ENCODE measurements around the gene STOML1. TPM values are rescaled to one million over a fixed set of nuclear protein-coding genes. Genes with fewer than 3 reads are reported as not detected.

The STOML1 gene
- total and polyA plus RNA-seq, 7 experiments from 2014 or later, result 7.5 to 21.3 (median 14.0) TPM

GRCh38 chr15:73959012-73959581 lies 33.0 kb downstream of the STOML1 start:
- ChIA-PET CTCF (interaction anchor here (1.0 to 3.3 kb wide), 8 partner anchors 9 to 49 kb away, joined by 3 to 24 read pairs (median 4); partner anchors contain the start of gene PML), POLR2A (interaction anchor here (0.6 to 1.4 kb wide), 6 partner anchors 8 to 599 kb away, joined by 3 to 6 read pairs (median 4); no protein-coding TSS in a partner anchor)
- H3K4me1 Mint-ChIP-seq, result peaks cover 15 to 42% (median 37%) of the 10 kb centered on the region in 7 donors
- H3K27me3 Mint-ChIP-seq, result peaks cover 0 to 4% (median 0%) of the 10 kb centered on the region in 5 donors
- Histone ChIP-seq H3K4me1 (ENCODE audit: control insufficient read depth in 2 of 2, insufficient read depth in 2 of 2, low read length in 2 of 2) (peaks cover 12% of the 10 kb centered on the region in 2 donors), H3K9me3 (ENCODE audit: control insufficient read depth in 2 of 3, low read length in 3 of 3) (no peaks in the 10 kb centered on the region), H3K27me3 (ENCODE audit: control insufficient read depth in 2 of 2, insufficient read depth in 2 of 2, low read length in 2 of 2) (no peaks in the 10 kb centered on the region), H3K36me3 (ENCODE audit: control insufficient read depth in 2 of 3, insufficient read depth in 3 of 3, low read length in 3 of 3) (no peaks in the 10 kb centered on the region), H3K4me3 (ENCODE audit: low read length) (no peak overlapping the region), H3K27ac (ENCODE audit: low read depth, low read length) (peak overlapping the region; percentile 14)
- intact Hi-C loops (cut with micrococcal nuclease), result loop anchor here (1.0 kb wide), 1 partner anchor 8 kb away; no protein-coding TSS in a partner anchor
- H3K4me3 Mint-ChIP-seq, result peak overlapping the region; percentile 58 to 76 (median 67)
- DNase-seq, result peak in 7 of 9 donors; percentile 36 to 74 (median 67)
- H3K9me3 Mint-ChIP-seq, result no peaks in the 10 kb centered on the region
- peak; percentile 91 for ATAC-seq
- peak overlapping the region; percentile 78 to 97 (median 88) for H3K27ac Mint-ChIP-seq
- H3K36me3 Mint-ChIP-seq, result no peaks in the 10 kb centered on the region

GRCh38 chr15:73957785-73958184 lies 34.3 kb downstream of the STOML1 start:
- CTCF ChIA-PET, result interaction anchor here (1.7 to 2.0 kb wide), 2 partner anchors 17 to 21 kb away, joined by 4 read pairs; no protein-coding TSS in a partner anchor
- Mint-ChIP-seq H3K9me3 (no peaks in the 10 kb centered on the region), H3K4me1 (peaks cover 15 to 42% (median 37%) of the 10 kb centered on the region in 7 donors), H3K27ac (peak overlapping the region in 8 of 9 donors; percentile 64 to 97 (median 78)), H3K36me3 (no peaks in the 10 kb centered on the region), H3K4me3 (peak overlapping the region in 2 of 10 donors; percentile 20 to 58), H3K27me3 (no peaks in the 10 kb centered on the region)
- ATAC-seq (no peak), DNase-seq (no peak)
- Histone ChIP-seq H3K4me1 (ENCODE audit: control insufficient read depth in 2 of 2, insufficient read depth in 2 of 2, low read length in 2 of 2) (peaks cover 12% of the 10 kb centered on the region in 2 donors), H3K27me3 (ENCODE audit: control insufficient read depth in 2 of 2, insufficient read depth in 2 of 2, low read length in 2 of 2) (no peaks in the 10 kb centered on the region), H3K4me3 (ENCODE audit: low read length) (no peak overlapping the region), H3K9me3 (ENCODE audit: control insufficient read depth in 2 of 3, low read length in 3 of 3) (no peaks in the 10 kb centered on the region), H3K27ac (ENCODE audit: low read depth, low read length) (no peak overlapping the region), H3K36me3 (ENCODE audit: control insufficient read depth in 2 of 3, insufficient read depth in 3 of 3, low read length in 3 of 3) (no peaks in the 10 kb centered on the region)
- intact Hi-C loops (cut with micrococcal nuclease), result no loop called here
- POLR2A ChIA-PET, result interaction anchor here (0.8 to 1.0 kb wide), 2 partner anchors 16 to 23 kb away, joined by 3 read pairs; no protein-coding TSS in a partner anchor

- POLR2A ChIA-PET, result interaction anchor here (0.8 to 1.1 kb wide), 2 partner anchors 10 to 24 kb away, joined by 3 read pairs; no protein-coding TSS in a partner anchor
Observed at GRCh38 chr15:73957276-73957675, 34.8 kb downstream of the STOML1 start.

GRCh38 chr15:73956743-73957135 lies 35.4 kb downstream of the STOML1 start:
- intact Hi-C loops (cut with micrococcal nuclease), result no loop called here
- H3K36me3 Mint-ChIP-seq, result no peaks in the 10 kb centered on the region
- ATAC-seq (peak; percentile 33), DNase-seq (no peak)
- H3K27ac ChIP-seq (ENCODE audit: low read depth, low read length), result no peak overlapping the region
- H3K27ac Mint-ChIP-seq, result peak overlapping the region in 5 of 9 donors; percentile 14 to 89 (median 66)
- no peaks in the 10 kb centered on the region for H3K27me3 ChIP-seq (ENCODE audit: control insufficient read depth in 2 of 2, insufficient read depth in 2 of 2, low read length in 2 of 2)
- peaks cover 12% of the 10 kb centered on the region in 2 donors for H3K4me1 ChIP-seq (ENCODE audit: control insufficient read depth in 2 of 2, insufficient read depth in 2 of 2, low read length in 2 of 2)
- ChIA-PET CTCF (interaction anchor here (1.3 to 2.0 kb wide), 3 partner anchors 8 to 18 kb away, joined by 3 to 8 read pairs (median 4); no protein-coding TSS in a partner anchor), POLR2A (interaction anchor here (1.1 kb wide), 1 partner anchor 11 kb away, joined by 3 read pairs; no protein-coding TSS in a partner anchor)
- peaks cover 15 to 42% (median 37%) of the 10 kb centered on the region in 7 donors for H3K4me1 Mint-ChIP-seq
- H3K4me3 Mint-ChIP-seq, result no peak overlapping the region
- no peaks in the 10 kb centered on the region for H3K9me3 ChIP-seq (ENCODE audit: control insufficient read depth in 2 of 3, low read length in 3 of 3)
- no peaks in the 10 kb centered on the region for H3K36me3 ChIP-seq (ENCODE audit: control insufficient read depth in 2 of 3, insufficient read depth in 3 of 3, low read length in 3 of 3)
- no peaks in the 10 kb centered on the region for H3K9me3 Mint-ChIP-seq
- no peak overlapping the region for H3K4me3 ChIP-seq (ENCODE audit: low read length)
- H3K27me3 Mint-ChIP-seq, result no peaks in the 10 kb centered on the region

More at GRCh38 chr15:73957276-73957675, 34.8 kb downstream of the STOML1 start:
- no peak overlapping the region for H3K27ac ChIP-seq (ENCODE audit: low read depth, low read length)
- peaks cover 15 to 41% (median 37%) of the 10 kb centered on the region in 7 donors for H3K4me1 Mint-ChIP-seq
- H3K27me3 Mint-ChIP-seq, result no peaks in the 10 kb centered on the region
- DNase-seq (no peak), ATAC-seq (no peak)
- no peaks in the 10 kb centered on the region for H3K36me3 ChIP-seq (ENCODE audit: control insufficient read depth in 2 of 3, insufficient read depth in 3 of 3, low read length in 3 of 3)
- H3K36me3 Mint-ChIP-seq, result no peaks in the 10 kb centered on the region
- intact Hi-C loops (cut with micrococcal nuclease), result no loop called here
- H3K27ac Mint-ChIP-seq, result peak overlapping the region in 8 of 9 donors; percentile 64 to 97 (median 78)
- H3K9me3 Mint-ChIP-seq, result no peaks in the 10 kb centered on the region
- H3K4me3 ChIP-seq (ENCODE audit: low read length), result no peak overlapping the region
- H3K27me3 ChIP-seq (ENCODE audit: control insufficient read depth in 2 of 2, insufficient read depth in 2 of 2, low read length in 2 of 2), result no peaks in the 10 kb centered on the region
- peaks cover 12% of the 10 kb centered on the region in 2 donors for H3K4me1 ChIP-seq (ENCODE audit: control insufficient read depth in 2 of 2, insufficient read depth in 2 of 2, low read length in 2 of 2)
- CTCF ChIA-PET, result interaction anchor here (1.4 to 2.0 kb wide), 3 partner anchors 8 to 21 kb away, joined by 4 to 8 read pairs (median 4); no protein-coding TSS in a partner anchor
- H3K4me3 Mint-ChIP-seq, result no peak overlapping the region
- no peaks in the 10 kb centered on the region for H3K9me3 ChIP-seq (ENCODE audit: control insufficient read depth in 2 of 3, low read length in 3 of 3)

GRCh38 chr15:73955861-73956742 lies 36.0 kb downstream of the STOML1 start:
- ChIA-PET CTCF (interaction anchor here (1.3 to 2.0 kb wide), 3 partner anchors 8 to 18 kb away, joined by 3 to 8 read pairs (median 4); no protein-coding TSS in a partner anchor), POLR2A (interaction anchor here (0.8 to 1.1 kb wide), 2 partner anchors 12 to 45 kb away, joined by 3 read pairs; no protein-coding TSS in a partner anchor)
- Histone ChIP-seq H3K9me3 (ENCODE audit: control insufficient read depth in 2 of 3, low read length in 3 of 3) (no peaks in the 10 kb centered on the region), H3K27ac (ENCODE audit: low read depth, low read length) (no peak overlapping the region), H3K36me3 (ENCODE audit: control insufficient read depth in 2 of 3, insufficient read depth in 3 of 3, low read length in 3 of 3) (no peaks in the 10 kb centered on the region), H3K27me3 (ENCODE audit: control insufficient read depth in 2 of 2, insufficient read depth in 2 of 2, low read length in 2 of 2) (no peaks in the 10 kb centered on the region), H3K4me3 (ENCODE audit: low read length) (no peak overlapping the region), H3K4me1 (ENCODE audit: control insufficient read depth in 2 of 2, insufficient read depth in 2 of 2, low read length in 2 of 2) (peaks cover 12 to 16% of the 10 kb centered on the region in 2 donors)
- no peaks in the 10 kb centered on the region for H3K36me3 Mint-ChIP-seq
- ATAC-seq (no peak), DNase-seq (no peak)
- H3K27me3 Mint-ChIP-seq, result no peaks in the 10 kb centered on the region
- no peaks in the 10 kb centered on the region for H3K9me3 Mint-ChIP-seq
- peak overlapping the region in 5 of 9 donors; percentile 34 to 84 (median 72) for H3K27ac Mint-ChIP-seq
- H3K4me1 Mint-ChIP-seq, result peaks cover 19 to 45% (median 41%) of the 10 kb centered on the region in 7 donors
- no peak overlapping the region for H3K4me3 Mint-ChIP-seq
- intact Hi-C loops (cut with micrococcal nuclease), result no loop called here

GRCh38 chr15:73955326-73955725 lies 36.8 kb downstream of the STOML1 start:
- peak overlapping the region in 3 of 9 donors; percentile 47 to 84 (median 72) for H3K27ac Mint-ChIP-seq
- H3K4me1 Mint-ChIP-seq, result peaks cover 22 to 43% (median 38%) of the 10 kb centered on the region in 7 donors
- no peaks in the 10 kb centered on the region for H3K27me3 ChIP-seq (ENCODE audit: control insufficient read depth in 2 of 2, insufficient read depth in 2 of 2, low read length in 2 of 2)
- ChIA-PET CTCF (no interaction called here), POLR2A (interaction anchor here (0.8 kb wide), 1 partner anchor 44 kb away, joined by 3 read pairs; no protein-coding TSS in a partner anchor)
- peaks cover 12 to 19% of the 10 kb centered on the region in 2 donors for H3K4me1 ChIP-seq (ENCODE audit: control insufficient read depth in 2 of 2, insufficient read depth in 2 of 2, low read length in 2 of 2)
- H3K9me3 ChIP-seq (ENCODE audit: control insufficient read depth in 2 of 3, low read length in 3 of 3), result no peaks in the 10 kb centered on the region
- no peaks in the 10 kb centered on the region for H3K36me3 ChIP-seq (ENCODE audit: control insufficient read depth in 2 of 3, insufficient read depth in 3 of 3, low read length in 3 of 3)
- H3K9me3 Mint-ChIP-seq, result no peaks in the 10 kb centered on the region
- intact Hi-C loops (cut with micrococcal nuclease), result no loop called here
- ATAC-seq (no peak), DNase-seq (no peak)
- H3K27ac ChIP-seq (ENCODE audit: low read depth, low read length), result no peak overlapping the region
- no peaks in the 10 kb centered on the region for H3K36me3 Mint-ChIP-seq
- H3K4me3 Mint-ChIP-seq, result no peak overlapping the region
- no peaks in the 10 kb centered on the region for H3K27me3 Mint-ChIP-seq
- H3K4me3 ChIP-seq (ENCODE audit: low read length), result no peak overlapping the region
